EL (cell line): ENCODE measurements around the gene GPATCH3.
A peak's percentile ranks its signal among the peaks of the same experiment; 100 is the strongest.
"Not testable (repeated sequence)": the region's sequence is repeated elsewhere in the genome, so short reads cannot be mapped to it uniquely, and the experiment has no call there.

Experiments used
- DNase-seq: peaks from one replicate; pipeline ENCODE4 v3.0.0-alpha.2; 2016

Gene GPATCH3

GRCh38 chr1:26900001-26900814 is at the start of gene GPATCH3:
Gene GPATCH3, minus strand, starts transcription at chr1:26900467. Its CDS starts 25 bp downstream, at chr1:26900442.
- DNase-seq = peak; percentile 92

- peak; percentile 23 for DNase-seq
Observed at GRCh38 chr1:26949926-26950319, 49.7 kb upstream of the GPATCH3 start.

- DNase-seq = no peak
Observed at GRCh38 chr1:26949266-26949925, 49.1 kb upstream of the GPATCH3 start.

- not testable (repeated sequence) for DNase-seq
Observed at GRCh38 chr1:26948725-26949057, 48.4 kb upstream of the GPATCH3 start.

- no peak for DNase-seq
Observed at GRCh38 chr1:26946270-26946669, 46.0 kb upstream of the GPATCH3 start.

GRCh38 chr1:26945728-26946127 is 45.5 kb upstream of the GPATCH3 start:
- DNase-seq = no peak

- no peak for DNase-seq
Observed at GRCh38 chr1:26945138-26945537, 44.9 kb upstream of the GPATCH3 start.

GRCh38 chr1:26942656-26943055 is 42.4 kb upstream of the GPATCH3 start:
- DNase-seq = no peak

GRCh38 chr1:26941311-26941710 is 41.0 kb upstream of the GPATCH3 start:
- no peak for DNase-seq

GRCh38 chr1:26938659-26939025 is 38.4 kb upstream of the GPATCH3 start:
- no peak for DNase-seq

GRCh38 chr1:26938004-26938658 is 37.9 kb upstream of the GPATCH3 start:
- no peak for DNase-seq

GRCh38 chr1:26936823-26937222 is 36.6 kb upstream of the GPATCH3 start:
- DNase-seq = no peak

- no peak for DNase-seq
Observed at GRCh38 chr1:26932531-26932930, 32.3 kb upstream of the GPATCH3 start.

- DNase-seq = peak; percentile 47
Observed at GRCh38 chr1:26923711-26924110, 23.4 kb upstream of the GPATCH3 start.

GRCh38 chr1:26922901-26923300 is 22.6 kb upstream of the GPATCH3 start:
- no peak for DNase-seq

- DNase-seq = no peak
Observed at GRCh38 chr1:26922431-26922729, 22.1 kb upstream of the GPATCH3 start.

- DNase-seq = peak; percentile 97
Observed at GRCh38 chr1:26921540-26922430, 21.5 kb upstream of the GPATCH3 start, which contains the start of gene NUDC. Gene NUDC, plus strand, starts transcription at chr1:26921743. Its CDS starts 106 bp downstream, at chr1:26921849.

- DNase-seq = no peak
Observed at GRCh38 chr1:26921126-26921539, 20.9 kb upstream of the GPATCH3 start.

- DNase-seq = no peak
Observed at GRCh38 chr1:26915204-26915842, 15.1 kb upstream of the GPATCH3 start.

- DNase-seq = no peak
Observed at GRCh38 chr1:26913754-26914619, 13.7 kb upstream of the GPATCH3 start, which contains the start of gene NR0B2. Gene NR0B2, minus strand, starts transcription at chr1:26913975. Its CDS starts 35 bp downstream, at chr1:26913940.

- DNase-seq = no peak
Observed at GRCh38 chr1:26913389-26913753, 13.1 kb upstream of the GPATCH3 start.

GRCh38 chr1:26912147-26912490 is 11.9 kb upstream of the GPATCH3 start:
- DNase-seq = no peak
